Measurements from ENCODE around the gene IPO9. TPM values are rescaled to one million over a fixed set of nuclear protein-coding genes. Genes with fewer than 3 reads are reported as not detected.

Gene IPO9
- total and polyA plus RNA-seq, 2 donors (not counting 1 experiment from before 2014, with no cell fraction given): 13.3 to 56.9 TPM

GRCh38 chr1:201921952-201922558 is 93.1 kb downstream of the IPO9 start:
- peaks cover 35% of the 10 kb centered on the region for H3K27me3 Mint-ChIP-seq
- no peak overlapping the region for H3K27ac ChIP-seq (ENCODE audit: low read length in 2 of 2)
- no peaks in the 10 kb centered on the region for H3K9me3 Mint-ChIP-seq (ENCODE audit: insufficient read depth)
- CTCF ChIA-PET: no interaction called here
- H4K20me1 ChIP-seq (ENCODE audit: control insufficient read depth, insufficient read depth, low read length, poor library complexity, severe bottlenecking): no peaks in the 10 kb centered on the region
- H3K36me3 ChIP-seq (replicated peaks in 1 of 2; ENCODE audit: control extremely low read depth in 1 of 2, control insufficient read depth in 1 of 2, extremely low read depth in 1 of 2, insufficient read depth in 2 of 2, low read length in 1 of 2): no peaks in the 10 kb centered on the region
- H3K4me3 ChIP-seq (ENCODE audit: control extremely low read depth in 1 of 5, extremely low read depth in 1 of 5, insufficient read depth in 1 of 5, low read depth in 2 of 5, low read length in 4 of 5): no peak overlapping the region
- H3K79me2 ChIP-seq (ENCODE audit: control insufficient read depth, insufficient read depth, low read length): no peaks in the 10 kb centered on the region
- ATAC-seq (ENCODE audit: low read depth): no peak
- intact Hi-C loops (cut with micrococcal nuclease): no loop called here
- no peak overlapping the region for H3K4me3 Mint-ChIP-seq
- no peaks in the 10 kb centered on the region for H3K4me1 Mint-ChIP-seq
- no peak for DNase-seq
- H3K27ac Mint-ChIP-seq: no peak overlapping the region
- no peaks in the 10 kb centered on the region for H3K9me3 ChIP-seq (ENCODE audit: control extremely low read depth in 1 of 3, control insufficient read depth in 2 of 3, insufficient read depth in 1 of 3, low read length in 2 of 3)
- POLR2A ChIA-PET: no interaction called here
- H3K4me2 ChIP-seq (replicated peaks; ENCODE audit: low read depth, low read length, poor library complexity, severe bottlenecking): no peak overlapping the region
- WGBS (ENCODE audit: insufficient coverage): no CpG with 5 or more reads among the region's 3 CpGs
- H3K9ac ChIP-seq (ENCODE audit: low read length): no peak overlapping the region
- no peak overlapping the region for H2AFZ ChIP-seq (ENCODE audit: insufficient read depth, low read depth, low read length, poor library complexity, severe bottlenecking)
- no peaks in the 10 kb centered on the region for H3K4me1 ChIP-seq (ENCODE audit: control insufficient read depth in 2 of 2, insufficient read depth in 2 of 2, low read length in 2 of 2)
- no peak for TF ChIP-seq CTCF (IDR thresholded peaks at IDR 0.05)
- TF ChIP-seq EZH2 (IDR thresholded peaks at IDR 0.05; ENCODE audit: borderline replicate concordance, insufficient read depth, low read depth, low read length, poor library complexity, severe bottlenecking): no peak
- peaks cover 0 to 8% (median 0%) of the 10 kb centered on the region in 4 experiments for H3K27me3 ChIP-seq (replicated peaks in 1 of 4; ENCODE audit: control extremely low read depth in 1 of 4, control insufficient read depth in 3 of 4, insufficient read depth in 4 of 4, low read length in 3 of 4)

GRCh38 chr1:201925301-201925567 is 96.3 kb downstream of the IPO9 start:
- Histone ChIP-seq H3K9ac (ENCODE audit: low read length) (no peak overlapping the region), H3K36me3 (replicated peaks in 1 of 2; ENCODE audit: control extremely low read depth in 1 of 2, control insufficient read depth in 1 of 2, extremely low read depth in 1 of 2, insufficient read depth in 2 of 2, low read length in 1 of 2) (no peaks in the 10 kb centered on the region), H3K9me3 (ENCODE audit: control extremely low read depth in 1 of 3, control insufficient read depth in 2 of 3, insufficient read depth in 1 of 3, low read length in 2 of 3) (no peaks in the 10 kb centered on the region), H4K20me1 (ENCODE audit: control insufficient read depth, insufficient read depth, low read length, poor library complexity, severe bottlenecking) (no peaks in the 10 kb centered on the region), H3K79me2 (ENCODE audit: control insufficient read depth, insufficient read depth, low read length) (no peaks in the 10 kb centered on the region), H3K4me1 (ENCODE audit: control insufficient read depth in 2 of 2, insufficient read depth in 2 of 2, low read length in 2 of 2) (no peaks in the 10 kb centered on the region), H3K4me2 (replicated peaks; ENCODE audit: low read depth, low read length, poor library complexity, severe bottlenecking) (no peak overlapping the region), H3K27me3 (replicated peaks in 1 of 4; ENCODE audit: control extremely low read depth in 1 of 4, control insufficient read depth in 3 of 4, insufficient read depth in 4 of 4, low read length in 3 of 4) (peaks cover 0 to 8% (median 2%) of the 10 kb centered on the region in 4 experiments), H2AFZ (ENCODE audit: insufficient read depth, low read depth, low read length, poor library complexity, severe bottlenecking) (no peak overlapping the region), H3K4me3 (ENCODE audit: control extremely low read depth in 1 of 5, extremely low read depth in 1 of 5, insufficient read depth in 1 of 5, low read depth in 2 of 5, low read length in 4 of 5) (no peak overlapping the region), H3K27ac (ENCODE audit: low read length in 2 of 2) (no peak overlapping the region)
- peaks cover 31% of the 10 kb centered on the region for H3K27me3 Mint-ChIP-seq
- H3K4me3 Mint-ChIP-seq: no peak overlapping the region
- TF ChIP-seq EZH2 (IDR thresholded peaks at IDR 0.05; ENCODE audit: borderline replicate concordance, insufficient read depth, low read depth, low read length, poor library complexity, severe bottlenecking) (no peak), CTCF (IDR thresholded peaks at IDR 0.05) (no peak)
- ATAC-seq (ENCODE audit: low read depth): no peak
- H3K9me3 Mint-ChIP-seq (ENCODE audit: insufficient read depth): no peaks in the 10 kb centered on the region
- no peak overlapping the region for H3K27ac Mint-ChIP-seq
- no CpG with 5 or more reads among the region's 2 CpGs for WGBS (ENCODE audit: insufficient coverage)
- H3K4me1 Mint-ChIP-seq: no peaks in the 10 kb centered on the region
- ChIA-PET POLR2A (no interaction called here), CTCF (no interaction called here)
- DNase-seq: no peak
- intact Hi-C loops (cut with micrococcal nuclease): no loop called here
